RPMI7951 (cell line): Measurements from ENCODE around the gene BCL7B. TPM values are rescaled to one million over a fixed set of nuclear protein-coding genes. Genes with fewer than 3 reads are reported as not detected.
"Not testable (repeated sequence)": the region's sequence is repeated elsewhere in the genome, so short reads cannot be mapped to it uniquely, and the experiment has no call there.

Experiments
- DNase-seq: peaks from one replicate; pipeline ENCODE4 v3.0.0-alpha.2; 2012; ENCODE audit warnings: low read depth
- total RNA-seq: library from RNA; depleted of rRNA; stranded (reverse); fragments of >200 nt; shearing (Covaris generic); gene quantifications from 2 replicates; pipeline ENCODE4 v1.2.3, GENCODE V29; 2014

Gene BCL7B
- total RNA-seq, 1 experiment from 2014 or later = 32.8 TPM

- not testable (repeated sequence) for DNase-seq
Observed at GRCh38 chr7:73535918-73536317, 21.6 kb downstream of the BCL7B start.

- no peak for DNase-seq
Observed at GRCh38 chr7:73533742-73534141, 23.7 kb downstream of the BCL7B start.

- no peak for DNase-seq
Observed at GRCh38 chr7:73532224-73532623, 25.3 kb downstream of the BCL7B start.

- DNase-seq = no peak
Observed at GRCh38 chr7:73530800-73531199, 26.7 kb downstream of the BCL7B start.

- peak; percentile 59 for DNase-seq
Observed at GRCh38 chr7:73526896-73527821, 30.3 kb downstream of the BCL7B start.

GRCh38 chr7:73526158-73526494 lies 31.4 kb downstream of the BCL7B start:
- not testable (repeated sequence) for DNase-seq

- peak; percentile 99 for DNase-seq
Observed at GRCh38 chr7:73522105-73522872, 35.2 kb downstream of the BCL7B start, which contains the start of gene BAZ1B. BAZ1B (minus strand) TSS chr7:73522293; CDS start chr7:73521933, 360 bp downstream.

GRCh38 chr7:73521636-73522104 lies 35.8 kb downstream of the BCL7B start:
- no peak for DNase-seq

GRCh38 chr7:73520673-73521635 lies 36.5 kb downstream of the BCL7B start:
- DNase-seq = peak; percentile 35

- no peak for DNase-seq
Observed at GRCh38 chr7:73519867-73520672, 37.4 kb downstream of the BCL7B start.

GRCh38 chr7:73518470-73518869 lies 39.0 kb downstream of the BCL7B start:
- no peak for DNase-seq

GRCh38 chr7:73517241-73517995 lies 40.1 kb downstream of the BCL7B start:
- DNase-seq = no peak

- no peak for DNase-seq
Observed at GRCh38 chr7:73515178-73515577, 42.3 kb downstream of the BCL7B start.

- no peak for DNase-seq
Observed at GRCh38 chr7:73512018-73512780, 45.3 kb downstream of the BCL7B start.

GRCh38 chr7:73509463-73509862 lies 48.0 kb downstream of the BCL7B start:
- DNase-seq = no peak

GRCh38 chr7:73507556-73507955 lies 49.9 kb downstream of the BCL7B start:
- DNase-seq = no peak

GRCh38 chr7:73504920-73505319 lies 52.6 kb downstream of the BCL7B start:
- no peak for DNase-seq

- no peak for DNase-seq
Observed at GRCh38 chr7:73504017-73504416, 53.5 kb downstream of the BCL7B start.

- DNase-seq = no peak
Observed at GRCh38 chr7:73503229-73503628, 54.3 kb downstream of the BCL7B start.
